ENCODE measurements around the gene TPP1.

DNA sequence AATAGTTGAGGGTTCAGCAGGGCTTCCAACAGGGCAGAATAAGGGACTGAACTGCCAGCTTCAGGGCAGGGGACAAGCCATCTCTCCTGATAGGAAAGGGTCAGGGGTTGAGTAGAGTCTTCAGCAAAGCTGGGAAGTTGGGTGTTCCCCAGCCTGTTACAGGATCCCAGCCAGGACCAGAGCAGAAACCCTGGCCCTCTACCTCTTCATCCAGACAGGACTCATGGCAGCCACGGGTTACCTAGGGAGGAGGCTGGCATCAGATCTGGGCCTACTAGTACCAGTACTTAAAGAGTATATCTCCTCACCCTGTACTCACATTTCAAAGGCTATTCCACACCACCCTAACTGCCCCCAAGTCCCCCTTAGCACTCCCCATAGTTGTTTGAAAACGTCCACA is 4.8 kb downstream of the TPP1 start:
- TF ChIP-seq GATA2 (IDR thresholded peaks at IDR 0.05; ENCODE audit: low read depth, low read length) (no peak), GATA3 (IDR thresholded peaks at IDR 0.05; ENCODE audit: low read depth, low read length) (no peak)

Measured in SH-SY5Y (cell line).